Measurements from ENCODE around the gene C11orf68. TPM values are rescaled to one million over a fixed set of nuclear protein-coding genes. Genes with fewer than 3 reads are reported as not detected.
A peak's percentile ranks its signal among the peaks of the same experiment; 100 is the strongest.

The C11orf68 gene
- total and polyA plus RNA-seq, 10 of the 15 experiments (the other 5 are each of a cell fraction or from before 2014, with no cell fraction given) = 3.0 to 25.4 (median 16.7) TPM

GRCh38 chr11:65903068-65903481 lies 15.8 kb downstream of the C11orf68 start (continued):
- TF ChIP-seq GABPA (IDR thresholded peaks at IDR 0.05; ENCODE audit: low read depth) = no peak
- no peak for TF ChIP-seq TCF7 (IDR thresholded peaks at IDR 0.05; ENCODE audit: borderline replicate concordance)

- in situ Hi-C loops (cut with MboI) = no loop called here
- 0 out of 2 replicates have a peak, but pooled peaks cover 6% of the 10 kb centered on the region for H3K4me1 ChIP-seq (ENCODE audit: control insufficient read depth, insufficient read depth, low read length)
- ChIA-PET POLR2A (interaction anchor here (0.6 to 4.9 kb wide), 6 partner anchors 9 to 227 kb away, joined by 3 to 67 read pairs (median 6); partner anchors contain the start of genes CCDC85B and FIBP), RAD21 (ENCODE audit: unreplicated experiment) (interaction anchor here (0.5 to 2.6 kb wide), 4 partner anchors 10 to 200 kb away, joined by 4 to 23 read pairs (median 5); partner anchors contain the start of genes CCDC85B and MUS81), SMC1A (ENCODE audit: uncharacterized antibody, unreplicated experiment) (interaction anchor here (0.7 to 5.6 kb wide), 5 partner anchors 12 to 90 kb away, joined by 3 to 47 read pairs (median 3); partner anchors contain the start of genes CCDC85B and FIBP), CTCF (interaction anchor here (1.1 to 6.5 kb wide), 5 partner anchors 11 to 87 kb away, joined by 3 to 67 read pairs (median 4); partner anchors contain the start of genes CCDC85B and FIBP)
- no peak overlapping the region for H3K27ac ChIP-seq (ENCODE audit: control insufficient read depth, insufficient read depth)
- no peak for FAIRE-seq
- peak overlapping the region; percentile 86 for H3K4me2 ChIP-seq (ENCODE audit: control insufficient read depth, insufficient read depth)
- no peak for DNase-seq (ENCODE audit: low read depth, low spot score)
- intact Hi-C loops (cut with micrococcal nuclease; ENCODE audit: unreplicated experiment) = no loop called here
- ATAC-seq = no peak
- 90% methylated on average over 11 of the region's 11 CpGs for WGBS (ENCODE audit: insufficient coverage, insufficient replicate concordance, low lambda C conversion rate, missing lambda C conversion rate)
- no peaks in the 10 kb centered on the region for H3K36me3 ChIP-seq (ENCODE audit: control insufficient read depth in 2 of 2, insufficient read depth in 2 of 2, low read length in 1 of 2)
- H2AFZ ChIP-seq (ENCODE audit: control insufficient read depth, low read depth, low read length) = no peak overlapping the region
- H3K79me2 ChIP-seq (ENCODE audit: control insufficient read depth, insufficient read depth, low read length) = peaks cover 9% of the 10 kb centered on the region
- no peaks in the 10 kb centered on the region; a peak in 1 of 4 replicates for H3K27me3 ChIP-seq (replicated peaks in 1 of 2; ENCODE audit: control insufficient read depth in 2 of 2, insufficient read depth in 2 of 2, low read length in 1 of 2)
- no peak overlapping the region for H3K9ac ChIP-seq (ENCODE audit: control insufficient read depth, insufficient read depth, low read length)
- H3K4me3 ChIP-seq = no peak overlapping the region
- H4K20me1 ChIP-seq (ENCODE audit: control insufficient read depth, insufficient read depth) = no peaks in the 10 kb centered on the region
- BruUV-seq (replicated peaks) = no TSS peak
- H3K9me3 ChIP-seq (replicated peaks; ENCODE audit: control insufficient read depth, insufficient read depth, low read length) = no peaks in the 10 kb centered on the region
- no peak for TF ChIP-seq SMAD5 (IDR thresholded peaks at IDR 0.05; ENCODE audit: low read depth)
- TF ChIP-seq EP300 (IDR thresholded peaks at IDR 0.05; ENCODE audit: borderline replicate concordance in 1 of 2, control insufficient read depth in 1 of 2, low read depth in 2 of 2, low read length in 2 of 2) = no peak
- TF ChIP-seq ZSCAN29 (IDR thresholded peaks at IDR 0.05) = no peak
- TF ChIP-seq E4F1 (IDR thresholded peaks at IDR 0.05; ENCODE audit: borderline replicate concordance, partially characterized antibody) = no peak
- TF ChIP-seq ELK1 (IDR thresholded peaks at IDR 0.05; ENCODE audit: low read depth, low read length) = no peak
- TF ChIP-seq BHLHE40 (IDR thresholded peaks at IDR 0.05; ENCODE audit: borderline replicate concordance in 1 of 2, low read depth in 2 of 2, low read length in 1 of 2) = no peak
- TF ChIP-seq HDGF (IDR thresholded peaks at IDR 0.05) = no peak
- no peak for TF ChIP-seq BCL11A (IDR thresholded peaks at IDR 0.05; ENCODE audit: low read depth, low read length)
- TF ChIP-seq NFYB (IDR thresholded peaks at IDR 0.05; ENCODE audit: insufficient read depth, low read depth, low read length) = no peak
- no peak for TF ChIP-seq ZNF687 (IDR thresholded peaks at IDR 0.05)
- no peak for TF ChIP-seq GABPA (IDR thresholded peaks at IDR 0.05; ENCODE audit: low read depth)
- TF ChIP-seq PML (IDR thresholded peaks at IDR 0.05; ENCODE audit: low read length) = no peak
Measured at GRCh38 chr11:65900899-65901180, 18.0 kb downstream of the C11orf68 start.

Measured in GM12878 (cell line).